MM.1S (cell line): ENCODE data around the gene HMGB1.
A peak's percentile ranks its signal among the peaks of the same experiment; 100 is the strongest.

Experiments
- DNase-seq: peaks from one replicate; pipeline ENCODE4 v3.0.0-alpha.2; 2015
- H2AFZ ChIP-seq: fragments of 300-600 bp; sonication (generic); 2 replicates; pipeline ENCODE4 v1.6.0; 2016; ENCODE audit warnings: antibody characterized with exemption, low read length
- H3F3A ChIP-seq: fragments of 300-600 bp; sonication (generic); 2 replicates; pipeline ENCODE4 v1.6.1; 2016; ENCODE audit warnings: mild to moderate bottlenecking, antibody characterized with exemption, low read length, moderate library complexity, mixed read lengths; ENCODE audit not compliant: insufficient read depth
- H3K27ac ChIP-seq: fragments of 300-600 bp; sonication (generic); 2 replicates; pipeline ENCODE4 v1.5.1; 2016; ENCODE audit warnings: mild to moderate bottlenecking, low read length
- H3K27me3 ChIP-seq: fragments of 300-600 bp; sonication (generic); replicated peaks from 2 replicates; pipeline ENCODE4 v1.6.0; 2016; ENCODE audit warnings: low read length; ENCODE audit not compliant: insufficient read depth
- H3K36me3 ChIP-seq: fragments of 300-600 bp; sonication (generic); replicated peaks from 2 replicates; pipeline ENCODE4 v1.6.1; 2016; ENCODE audit warnings: mild to moderate bottlenecking, low read length, mixed read lengths; ENCODE audit not compliant: insufficient read depth
- H3K4me1 ChIP-seq: fragments of 300-600 bp; sonication (generic); 2 replicates; pipeline ENCODE4 v1.6.1; 2016; ENCODE audit warnings: low read length, mixed read lengths
- H3K4me2 ChIP-seq: fragments of 300-600 bp; sonication (generic); 2 replicates; pipeline ENCODE4 v1.6.0; 2016; ENCODE audit warnings: low read depth, low read length
- H3K4me3 ChIP-seq: fragments of 300-600 bp; sonication (generic); 2 replicates; pipeline ENCODE4 v1.5.1; 2016; ENCODE audit warnings: low read length, mixed read lengths
- H3K79me2 ChIP-seq: fragments of 300-600 bp; sonication (generic); 2 replicates; pipeline ENCODE4 v1.6.1; 2016; ENCODE audit warnings: mixed run types, low read length, mixed read lengths
- H3K9ac ChIP-seq: fragments of 300-600 bp; sonication (generic); 2 replicates; pipeline ENCODE4 v1.6.1; 2016; ENCODE audit warnings: low read length, mixed read lengths
- H3K9me2 ChIP-seq: fragments of 300-600 bp; sonication (generic); replicated peaks from 2 replicates; pipeline ENCODE4 v1.6.1; 2016; ENCODE audit warnings: mild to moderate bottlenecking, low read length, mixed read lengths; ENCODE audit not compliant: insufficient read depth
- H3K9me3 ChIP-seq: fragments of 300-600 bp; sonication (generic); replicated peaks from 2 replicates; pipeline ENCODE4 v1.6.1; 2016; ENCODE audit warnings: mild to moderate bottlenecking, low read length, mixed read lengths; ENCODE audit not compliant: insufficient read depth
- H4K20me1 ChIP-seq: fragments of 300-600 bp; sonication (generic); 2 replicates; pipeline ENCODE4 v1.6.1; 2016; ENCODE audit warnings: mild to moderate bottlenecking, low read length, moderate library complexity, mixed read lengths; ENCODE audit not compliant: insufficient read depth
- CTCF ChIP-seq: fragments of 300-600 bp; sonication (generic); IDR thresholded peaks from 2 replicates; pipeline ENCODE4 v1.5.1; 2016; ENCODE audit warnings: antibody characterized with exemption, low read length, mixed read lengths
- EZH2 ChIP-seq: fragments of 300-600 bp; sonication (generic); optimal IDR thresholded peaks from 2 replicates; pipeline ENCODE3; 2017; ENCODE audit warnings: low read depth, mild to moderate bottlenecking, antibody characterized with exemption, low read length, mixed read lengths
- EZH2phosphoT487 ChIP-seq: fragments of 300-600 bp; sonication (generic); IDR thresholded peaks from 2 replicates; pipeline ENCODE4 v1.6.1; 2018; ENCODE audit warnings: antibody characterized with exemption, low read length

HMGB1 gene

DNA sequence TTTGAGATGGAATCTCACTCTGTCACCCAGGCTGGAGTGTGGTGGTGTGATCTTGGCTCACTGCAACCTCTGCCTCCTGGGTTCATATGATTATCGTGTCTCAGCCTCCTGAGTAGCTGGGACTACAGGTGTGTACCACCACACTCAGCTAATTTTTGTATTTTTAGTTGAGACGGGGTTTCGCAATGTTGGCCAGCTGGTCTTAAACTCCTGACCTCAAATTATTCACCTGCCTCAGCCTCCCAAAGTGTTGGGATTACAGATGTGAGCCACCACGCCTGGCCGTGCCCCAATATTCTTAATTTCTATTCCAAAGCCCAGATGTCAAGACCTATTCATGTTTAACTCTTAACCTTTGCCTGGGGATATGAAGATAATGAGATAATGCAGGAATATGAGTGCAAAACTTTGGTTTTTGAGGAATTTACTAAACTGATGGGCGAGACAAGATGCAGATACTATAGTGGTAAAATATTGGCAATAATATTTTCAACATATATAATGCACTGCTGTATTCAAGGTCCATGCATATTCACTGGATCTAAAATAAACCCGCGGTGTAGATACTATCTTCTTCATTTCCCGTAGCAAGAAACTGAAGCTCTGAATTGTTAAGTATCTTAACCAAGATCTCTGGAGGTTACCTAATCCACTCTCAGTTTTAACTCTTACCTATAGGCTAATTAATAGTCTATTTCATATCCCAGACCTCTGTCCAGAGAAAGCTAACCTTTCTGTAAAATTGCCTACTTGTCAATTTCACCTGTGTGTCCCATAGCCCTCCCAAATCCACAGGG is 43.7 kb upstream of the HMGB1 start:
- Histone ChIP-seq H3K4me2 (no peak overlapping the region), H3K9me2 (no peaks in the 10 kb centered on the region), H3K9me3 (no peaks in the 10 kb centered on the region), H3K4me3 (no peak overlapping the region), H3K79me2 (no peaks in the 10 kb centered on the region), H3K4me1 (peaks cover 2% of the 10 kb centered on the region; the same call in 1 of the 2 replicates), H3K27me3 (no peaks in the 10 kb centered on the region), H3K27ac (no peak overlapping the region), H3K9ac (no peak overlapping the region), H4K20me1 (no peaks in the 10 kb centered on the region), H3F3A (no peaks in the 10 kb centered on the region), H2AFZ (no peak overlapping the region), H3K36me3 (no peaks in the 10 kb centered on the region)
- TF ChIP-seq CTCF, result no peak
- no peak for TF ChIP-seq EZH2phosphoT487
- TF ChIP-seq EZH2, result no peak
- no peak for DNase-seq

- Histone ChIP-seq H3K27ac (peak overlapping the region; percentile 62; the same call in 1 of the 2 replicates), H4K20me1 (no peaks in the 10 kb centered on the region), H3K4me3 (peak overlapping the region; percentile 5; the same call in 1 of the 2 replicates), H3K79me2 (no peaks in the 10 kb centered on the region), H2AFZ (peak overlapping the region; percentile 35; the same call in 1 of the 2 replicates), H3K27me3 (no peaks in the 10 kb centered on the region), H3K4me1 (peaks cover 4% of the 10 kb centered on the region; the same call in 1 of the 2 replicates), H3K9me2 (no peaks in the 10 kb centered on the region), H3F3A (no peaks in the 10 kb centered on the region), H3K36me3 (no peaks in the 10 kb centered on the region), H3K4me2 (peak overlapping the region; percentile 66), H3K9me3 (no peaks in the 10 kb centered on the region), H3K9ac (0 out of 2 replicates have a peak overlapping the region, but pooled peaks have one; percentile 12)
- DNase-seq, result peak; percentile 52
- TF ChIP-seq EZH2phosphoT487, result no peak
Observed at GRCh38 chr13:30504081-30504480, 38.3 kb upstream of the HMGB1 start.

DNA sequence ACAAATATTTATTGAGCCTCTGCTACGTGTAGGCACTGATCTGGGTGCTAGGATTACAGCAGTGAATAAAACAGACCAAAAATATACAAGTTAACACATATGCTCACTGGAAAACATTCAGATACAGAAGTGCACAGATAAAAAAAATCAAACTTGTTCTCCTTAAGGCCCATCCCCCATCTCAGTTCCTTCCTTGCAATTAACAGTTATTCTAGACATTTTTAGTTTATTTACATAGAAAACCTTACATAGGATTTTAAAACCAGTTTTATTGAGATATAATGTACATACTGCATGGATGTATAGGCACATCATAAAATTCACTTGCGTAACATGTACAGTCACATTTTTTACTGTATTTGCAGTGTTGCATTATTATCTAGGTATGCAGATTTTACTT is 36.5 kb upstream of the HMGB1 start:
- TF ChIP-seq EZH2phosphoT487 (no peak), EZH2 (no peak), CTCF (no peak)
- no peak overlapping the region for H3K9ac ChIP-seq
- no peaks in the 10 kb centered on the region for H3K36me3 ChIP-seq
- DNase-seq, result no peak
- H3K27ac ChIP-seq, result no peak overlapping the region
- H3K9me3 ChIP-seq, result no peaks in the 10 kb centered on the region
- peaks cover 4% of the 10 kb centered on the region; the same call in 1 of the 2 replicates for H3K4me1 ChIP-seq
- no peaks in the 10 kb centered on the region for H3K79me2 ChIP-seq
- H3K4me2 ChIP-seq, result no peak overlapping the region
- no peak overlapping the region for H2AFZ ChIP-seq
- no peaks in the 10 kb centered on the region for H3K27me3 ChIP-seq
- no peaks in the 10 kb centered on the region for H4K20me1 ChIP-seq
- no peaks in the 10 kb centered on the region for H3F3A ChIP-seq
- H3K9me2 ChIP-seq, result no peaks in the 10 kb centered on the region
- no peak overlapping the region for H3K4me3 ChIP-seq

GRCh38 chr13:30499338-30499737 is 33.6 kb upstream of the HMGB1 start:
- Histone ChIP-seq H3K9me3 (no peaks in the 10 kb centered on the region), H4K20me1 (no peaks in the 10 kb centered on the region), H3K27me3 (no peaks in the 10 kb centered on the region), H3K4me3 (no peak overlapping the region), H3K79me2 (no peaks in the 10 kb centered on the region), H3F3A (no peaks in the 10 kb centered on the region), H2AFZ (no peak overlapping the region), H3K9ac (no peak overlapping the region), H3K4me2 (no peak overlapping the region), H3K9me2 (no peaks in the 10 kb centered on the region), H3K27ac (no peak overlapping the region), H3K36me3 (no peaks in the 10 kb centered on the region), H3K4me1 (peaks cover under 1% of the 10 kb centered on the region; the same call in 1 of the 2 replicates)
- TF ChIP-seq CTCF (no peak), EZH2 (no peak), EZH2phosphoT487 (no peak)
- no peak for DNase-seq
